Upper lobe of left lung (tissue), 6 donors: ENCODE measurements around the gene NCKIPSD. TPM values are rescaled to one million over a fixed set of nuclear protein-coding genes. Genes with fewer than 3 reads are reported as not detected.

Experiments used
- ATAC-seq, 2 donors: fragments of 200-7000 bp; cut with Tn5 transposase; one replicate each; pipeline ENCODE4 v1.9.1; 2022; ENCODE audit warnings: mild to moderate bottlenecking in 2 of 2, moderate library complexity in 2 of 2; ENCODE audit not compliant: low FRiP score in 2 of 2
- DNase-seq, 2 donors: peaks; one replicate each; pipeline ENCODE4 v3.0.0-alpha.2; 2019 to 2020
- H3K27ac ChIP-seq, 4 donors: fragments of 200-600 bp; sonication (generic); one replicate each; pipeline ENCODE4 v1.5.1; 2016 to 2019
- H3K27me3 ChIP-seq, 4 donors: fragments of 200-600 bp; sonication (generic); one replicate each; pipeline ENCODE4 v1.5.1; 2017 to 2019
- H3K36me3 ChIP-seq, 4 donors: fragments of 200-600 bp; sonication (generic); one replicate each; pipeline ENCODE4 v1.5.1; 2016 to 2019
- H3K4me1 ChIP-seq, 4 donors: fragments of 200-600 bp; sonication (generic); one replicate each; pipeline ENCODE4 v1.5.1; 2018 to 2019
- H3K4me3 ChIP-seq, 4 donors: fragments of 200-600 bp; sonication (generic); one replicate each; pipeline ENCODE4 v1.5.1; 2017 to 2019; ENCODE audit warnings: mild to moderate bottlenecking in 2 of 4, moderate library complexity in 1 of 4
- H3K9me3 ChIP-seq, 4 donors: fragments of 200-600 bp; sonication (generic); one replicate each; pipeline ENCODE4 v1.5.1; 2018 to 2019
- CTCF ChIP-seq, 6 experiments: fragments of 450-650 bp in 4 of 6; fragments of 200-600 bp in 2 of 6; sonication (generic) in 2 of 6; IDR thresholded peaks; one replicate each; pipeline ENCODE4 v1.5.1; 2016 to 2019; ENCODE audit warnings: antibody characterized with exemption in 6 of 6
- EP300 ChIP-seq, 4 donors: sonication (generic); formaldehyde crosslinking; IDR thresholded peaks; one replicate each; pipeline ENCODE4 v1.5.1; 2017; ENCODE audit warnings: antibody characterized with exemption in 4 of 4, control low read depth in 2 of 4
- POLR2A ChIP-seq, 4 donors: fragments of 450-650 bp; IDR thresholded peaks; one replicate each; pipeline ENCODE4 v1.5.1; 2016 to 2017; ENCODE audit warnings: antibody characterized with exemption in 4 of 4, mild to moderate bottlenecking in 2 of 4
- POLR2AphosphoS5 ChIP-seq, 2 donors: sonication (generic); formaldehyde crosslinking; IDR thresholded peaks; one replicate each; pipeline ENCODE4 v1.5.1; 2017; ENCODE audit warnings: antibody characterized with exemption in 2 of 2
- WGBS, 2 donors: methylation state at CpG; one replicate each; pipeline ENCODE4 v1.1.5; 2017 to 2018; 5-methylcytosine and 5-hydroxymethylcytosine counted together
- total RNA-seq, 6 donors: library from RNA; depleted of rRNA in 4 of 6; stranded (reverse); fragments of >200 nt in 4 of 6; gene quantifications; one replicate each; pipeline versions ENCODE4 v1.1.0 to v1.2.1, GENCODE V29; 2016 to 2021
- donor health status: DM: no; HTN: no; CAD: no; lungs with moderate emphysema.
- donor health status: DM: no; HTN: yes; CAD: no; lungs with severe emphysema.

Gene NCKIPSD
- total RNA-seq, 6 donors from 2014 or later, result 17.8 to 55.5 (median 21.8) TPM

- Histone ChIP-seq H3K36me3 (peaks cover 0 to 29% (median 11%) of the 10 kb centered on the region in 4 donors), H3K27me3 (no peaks in the 10 kb centered on the region), H3K27ac (peak within 1 kb of the TSS; percentile 71 to 86 (median 82)), H3K4me3 (peak within 1 kb of the TSS; percentile 77 to 98 (median 87)), H3K4me1 (peaks cover 18 to 26% (median 23%) of the 10 kb centered on the region in 4 donors), H3K9me3 (no peaks in the 10 kb centered on the region)
- peak; percentile 98 to 100 for DNase-seq
- TF ChIP-seq POLR2AphosphoS5 (IDR thresholded peaks at IDR 0.05) (peak in 1 of 2 donors; percentile 83), POLR2A (IDR thresholded peaks at IDR 0.05) (peak in 2 of 4 donors; percentile 39 to 72), EP300 (IDR thresholded peaks at IDR 0.05) (no peak), CTCF (IDR thresholded peaks at IDR 0.05) (peak; percentile 21 to 71 (median 52))
- WGBS, 2 donors, result 2% methylated on average over 25 of the region's 68 CpGs; no CpG with 5 or more reads in 1 of the 2 donors
- ATAC-seq, result peak; percentile 98 to 99
Measured at GRCh38 chr3:48635222-48636021, 50.3 kb downstream of the NCKIPSD start, which contains the start of gene SLC26A6. TSS of gene SLC26A6 (minus strand) at chr3:48635461. CDS start at chr3:48635393, 68 bp downstream.

GRCh38 chr3:48634661-48635221, 51.0 kb downstream of the NCKIPSD start:
- Histone ChIP-seq H3K4me1 (peaks cover 18 to 26% (median 23%) of the 10 kb centered on the region in 4 donors), H3K36me3 (peaks cover 0 to 34% (median 17%) of the 10 kb centered on the region in 4 donors), H3K27me3 (no peaks in the 10 kb centered on the region), H3K4me3 (peak overlapping the region; percentile 77 to 98 (median 87)), H3K27ac (peak overlapping the region; percentile 71 to 86 (median 82)), H3K9me3 (no peaks in the 10 kb centered on the region)
- ATAC-seq (peak; percentile 10 to 70), DNase-seq (peak in 1 of 2 donors; percentile 72)
- TF ChIP-seq CTCF (IDR thresholded peaks at IDR 0.05), result no peak
- WGBS, 2 donors, result 10% methylated on average over 8 to 9 of the region's 30 CpGs

- no peaks in the 10 kb centered on the region for H3K9me3 ChIP-seq
- H3K27ac ChIP-seq, result peak overlapping the region in 1 of 4 donors; percentile 79
- WGBS, 2 donors, result 86 to 95% methylated on average over 1 to 2 of the region's 2 CpGs
- H3K27me3 ChIP-seq, result no peaks in the 10 kb centered on the region
- TF ChIP-seq EP300 (IDR thresholded peaks at IDR 0.05), result no peak
- no peak for TF ChIP-seq POLR2AphosphoS5 (IDR thresholded peaks at IDR 0.05)
- no peak for TF ChIP-seq POLR2A (IDR thresholded peaks at IDR 0.05)
- no peak for TF ChIP-seq CTCF (IDR thresholded peaks at IDR 0.05)
- no peak for DNase-seq
- ATAC-seq, result no peak
- peaks cover 0 to 44% (median 24%) of the 10 kb centered on the region in 4 donors for H3K36me3 ChIP-seq
- H3K4me1 ChIP-seq, result peaks cover 18 to 26% (median 23%) of the 10 kb centered on the region in 4 donors
- no peak overlapping the region for H3K4me3 ChIP-seq
Measured at GRCh38 chr3:48633743-48634142, 52.0 kb downstream of the NCKIPSD start.

GRCh38 chr3:48633256-48633655, 52.5 kb downstream of the NCKIPSD start:
- DNase-seq, result peak in 1 of 2 donors; percentile 77
- H3K4me1 ChIP-seq, result peaks cover 18 to 26% (median 23%) of the 10 kb centered on the region in 4 donors
- TF ChIP-seq POLR2AphosphoS5 (IDR thresholded peaks at IDR 0.05) (no peak), POLR2A (IDR thresholded peaks at IDR 0.05) (no peak), EP300 (IDR thresholded peaks at IDR 0.05) (no peak), CTCF (IDR thresholded peaks at IDR 0.05) (no peak)
- H3K36me3 ChIP-seq, result peaks cover 0 to 48% (median 26%) of the 10 kb centered on the region in 4 donors
- no peak for ATAC-seq
- H3K4me3 ChIP-seq, result no peak overlapping the region
- H3K27me3 ChIP-seq, result no peaks in the 10 kb centered on the region
- WGBS, 2 donors, result 97% methylated on average over 13 to 15 of the region's 15 CpGs
- H3K9me3 ChIP-seq, result no peaks in the 10 kb centered on the region
- H3K27ac ChIP-seq, result no peak overlapping the region
